GM21526 (cell line): Measurements from ENCODE around the gene LATS2.

Source experiments
- ATAC-seq: cut with Tn5 transposase; IDR thresholded peaks from one replicate; pipeline ENCODE4 v1.9.1; 2021; ENCODE audit warnings: moderate library complexity; ENCODE audit not compliant: unreplicated experiment, low FRiP score

LATS2 gene

DNA sequence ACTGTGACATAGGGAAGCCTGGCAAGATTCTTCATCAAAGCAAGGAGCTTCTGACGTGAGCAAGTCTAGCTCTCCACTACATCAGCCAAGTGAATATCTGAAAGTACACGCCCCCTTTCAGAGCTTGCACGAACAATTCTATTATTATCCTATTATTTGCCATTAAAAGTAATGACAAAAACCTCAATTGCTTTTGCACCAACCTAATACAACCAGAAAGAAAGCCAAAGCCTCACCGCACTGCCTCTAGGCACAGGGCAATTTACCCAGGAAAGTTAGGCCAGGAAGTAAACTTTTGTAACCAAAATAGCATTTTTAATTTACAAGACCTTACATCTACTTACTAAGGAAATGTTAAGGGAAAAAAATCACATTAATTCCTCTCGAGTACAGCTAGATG, 41.2 kb downstream of the LATS2 start:
- ATAC-seq = no peak

GRCh38 chr13:21018220-21018619, 43.2 kb downstream of the LATS2 start:
- no peak for ATAC-seq

- ATAC-seq = no peak
Observed at GRCh38 chr13:21016487-21016886, 44.9 kb downstream of the LATS2 start.

DNA sequence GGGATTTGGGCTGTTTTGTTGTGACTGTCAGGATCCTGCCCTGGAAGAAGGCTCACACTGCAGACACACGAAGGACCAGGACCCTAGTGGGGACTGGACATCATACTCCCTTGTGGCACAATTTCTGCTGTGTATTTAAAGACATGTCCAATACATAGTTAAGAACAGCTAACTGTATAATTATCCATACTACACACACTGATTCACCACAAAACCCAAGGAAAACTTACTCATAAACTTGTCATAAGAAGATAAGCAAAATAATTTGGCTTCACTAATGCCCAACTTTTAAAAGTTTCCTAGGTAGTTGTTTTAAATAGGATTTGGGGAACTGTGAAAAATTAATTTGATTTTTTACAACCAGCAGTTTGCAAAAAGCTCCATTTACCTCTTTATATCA, 46.1 kb downstream of the LATS2 start:
- no peak for ATAC-seq

DNA sequence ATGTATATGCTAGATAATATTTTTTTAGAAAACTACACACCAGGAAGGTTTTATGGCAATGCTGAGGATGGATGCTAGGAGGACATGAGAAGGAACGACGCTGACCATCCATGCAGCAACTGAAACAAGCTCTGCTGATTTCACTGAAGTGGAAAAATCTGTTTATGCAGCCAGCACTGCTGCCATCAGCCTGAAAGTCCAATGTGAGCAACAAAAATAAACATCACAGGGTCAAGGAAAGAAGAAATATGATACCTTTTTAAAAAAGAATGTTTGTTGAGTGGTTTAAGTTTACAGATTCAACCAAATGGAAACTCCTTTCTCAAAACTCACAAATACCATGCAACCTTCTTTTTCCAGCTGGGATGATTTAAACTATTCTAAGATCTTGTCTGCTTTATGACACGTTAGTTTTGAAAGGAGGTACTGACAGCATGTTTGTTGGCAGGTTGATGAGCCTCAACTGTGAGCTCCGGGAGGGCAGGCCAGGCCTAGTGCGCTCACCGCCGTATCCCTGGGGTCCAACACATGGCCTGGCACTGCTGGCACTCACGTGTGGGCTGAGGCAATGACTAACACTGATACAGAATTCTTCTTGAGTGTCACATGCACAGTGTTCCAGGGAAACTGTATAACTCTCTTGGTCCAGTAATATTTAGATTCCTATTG, 46.8 kb downstream of the LATS2 start:
- no peak for ATAC-seq

DNA sequence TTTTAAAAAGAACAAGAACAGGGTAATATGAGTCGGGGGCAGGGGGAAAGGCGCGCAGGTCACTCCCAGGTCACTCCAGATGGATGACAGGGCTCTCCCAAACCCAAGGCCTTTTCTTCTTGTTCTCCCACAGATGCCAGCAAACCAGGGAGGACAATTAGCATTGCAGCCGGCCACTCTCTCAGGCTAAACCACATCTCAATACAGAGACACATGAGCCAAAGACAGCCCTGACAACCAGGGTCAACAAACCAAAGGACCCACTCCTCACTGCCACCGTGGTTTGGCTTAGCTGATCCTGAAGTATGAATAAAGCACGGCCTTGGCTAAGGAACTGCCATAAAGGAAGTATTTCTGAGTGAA, 47.3 kb downstream of the LATS2 start:
- ATAC-seq = no peak

GRCh38 chr13:21013682-21014038, 47.7 kb downstream of the LATS2 start:
- no peak for ATAC-seq

DNA sequence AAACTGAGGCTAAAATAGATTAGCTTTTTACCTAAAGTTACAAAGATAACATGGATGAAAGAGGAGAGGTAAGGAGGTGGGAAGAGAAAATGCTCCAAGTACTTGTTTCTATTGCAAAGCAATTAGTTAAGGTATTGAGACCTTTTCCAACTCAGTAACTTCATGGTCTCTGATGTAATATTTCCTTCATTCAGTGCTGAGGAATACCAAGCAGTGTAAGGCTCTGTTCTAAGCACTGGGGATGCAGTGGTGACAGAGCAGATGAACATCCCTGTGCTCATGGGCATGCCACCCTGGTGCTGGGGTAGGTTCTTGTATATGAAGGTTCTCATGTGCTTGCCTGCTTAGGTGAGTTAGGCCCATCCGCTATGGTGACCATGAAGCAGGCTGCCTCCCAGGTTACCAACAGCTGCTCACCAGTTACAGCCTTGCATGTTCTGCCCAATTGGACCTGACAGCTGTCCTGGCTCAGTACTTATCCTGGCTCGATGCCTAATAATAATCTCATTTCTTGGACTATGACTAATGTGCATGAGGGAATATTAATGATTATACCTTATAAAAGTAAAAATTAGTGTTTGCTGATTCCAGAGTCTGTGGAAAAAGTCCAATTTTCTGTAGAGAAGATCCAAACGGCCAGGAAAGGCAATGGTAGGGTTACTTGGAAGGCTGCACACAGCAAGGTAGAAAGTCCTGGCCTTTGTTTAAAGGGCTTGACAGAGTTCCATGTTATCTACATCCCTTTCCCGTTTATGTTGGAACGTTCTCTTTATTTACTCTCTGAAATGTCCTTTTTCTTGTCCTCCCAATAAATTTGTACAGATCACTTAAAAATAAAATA, 48.3 kb downstream of the LATS2 start:
- ATAC-seq = no peak

- no peak for ATAC-seq
Observed at GRCh38 chr13:21012211-21012610, 49.2 kb downstream of the LATS2 start.

DNA sequence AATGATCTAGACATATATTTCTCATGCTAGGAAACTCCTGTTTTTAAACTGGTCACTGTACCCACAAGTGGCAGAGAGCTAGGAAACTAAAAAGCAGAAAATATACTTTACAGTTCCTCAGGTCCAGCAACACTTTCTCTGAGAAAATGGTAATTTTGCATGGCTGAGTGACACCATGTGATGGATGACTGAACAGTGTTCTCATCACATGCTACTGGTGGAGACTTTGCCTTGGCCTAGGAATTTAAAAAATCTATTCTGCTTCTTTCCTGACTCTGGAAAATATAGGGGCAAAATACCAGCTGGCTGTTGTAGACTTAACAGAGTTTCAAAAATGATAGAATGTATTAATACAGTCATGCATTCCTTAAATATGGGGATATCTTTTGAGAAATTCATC, 50.0 kb downstream of the LATS2 start:
- ATAC-seq = no peak

DNA sequence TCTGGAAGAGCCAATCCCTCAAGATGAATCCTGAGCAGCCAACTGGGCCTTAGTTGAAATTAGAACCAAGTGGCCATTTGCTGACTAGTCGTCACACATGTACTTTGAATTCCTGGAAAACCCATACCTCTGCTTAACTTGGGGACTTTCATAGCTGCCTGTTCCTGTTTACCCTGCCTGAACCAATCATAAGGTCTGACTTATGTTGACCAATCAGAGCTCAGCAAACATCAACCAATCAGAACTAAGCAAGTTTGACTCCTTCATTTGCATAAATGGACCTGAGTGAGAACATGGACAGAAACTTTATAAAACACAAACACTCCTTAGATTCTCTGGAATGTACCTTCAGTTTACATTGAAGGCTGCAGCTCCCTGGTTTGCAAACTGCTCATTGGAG, 50.8 kb downstream of the LATS2 start:
- no peak for ATAC-seq

DNA sequence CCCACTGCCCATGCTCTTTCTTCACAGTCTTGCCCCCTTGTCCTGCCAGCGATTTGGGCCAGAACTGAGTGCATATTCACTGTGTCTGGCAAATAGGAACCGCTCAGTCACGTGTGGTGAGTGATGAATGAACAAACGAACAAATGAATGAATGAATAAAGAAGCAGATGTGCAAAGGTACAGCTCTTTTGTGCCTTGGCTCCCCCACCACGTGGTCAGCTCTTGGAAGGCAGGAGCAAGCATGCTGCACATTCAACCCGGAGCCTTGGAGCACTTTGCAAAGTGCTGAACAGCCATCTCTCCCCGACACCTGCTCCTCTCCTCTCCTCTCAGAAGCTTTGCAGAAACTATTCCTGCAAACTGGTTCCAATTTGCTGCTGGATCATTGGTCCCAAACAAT, 52.4 kb downstream of the LATS2 start:
- no peak for ATAC-seq

DNA sequence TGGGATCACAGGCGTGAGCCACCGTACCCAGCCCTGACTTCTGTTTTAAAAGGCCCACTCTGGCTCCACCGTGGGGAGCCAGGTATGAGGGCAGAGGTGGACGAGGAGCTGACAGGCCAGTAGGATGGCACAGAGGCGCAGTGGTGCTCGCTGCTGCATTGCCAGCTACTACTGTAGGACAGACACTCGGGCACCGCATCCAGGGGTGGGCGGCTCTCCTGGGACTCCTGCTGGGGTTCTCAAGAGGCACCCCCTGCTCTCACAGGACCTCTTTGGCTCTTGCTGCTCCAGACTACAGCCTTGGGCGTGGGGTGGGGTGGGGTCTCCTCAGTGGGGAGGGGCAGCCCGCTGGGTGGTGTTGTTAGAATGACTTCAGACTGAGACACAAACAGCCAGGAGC, 53.4 kb downstream of the LATS2 start:
- no peak for ATAC-seq

DNA sequence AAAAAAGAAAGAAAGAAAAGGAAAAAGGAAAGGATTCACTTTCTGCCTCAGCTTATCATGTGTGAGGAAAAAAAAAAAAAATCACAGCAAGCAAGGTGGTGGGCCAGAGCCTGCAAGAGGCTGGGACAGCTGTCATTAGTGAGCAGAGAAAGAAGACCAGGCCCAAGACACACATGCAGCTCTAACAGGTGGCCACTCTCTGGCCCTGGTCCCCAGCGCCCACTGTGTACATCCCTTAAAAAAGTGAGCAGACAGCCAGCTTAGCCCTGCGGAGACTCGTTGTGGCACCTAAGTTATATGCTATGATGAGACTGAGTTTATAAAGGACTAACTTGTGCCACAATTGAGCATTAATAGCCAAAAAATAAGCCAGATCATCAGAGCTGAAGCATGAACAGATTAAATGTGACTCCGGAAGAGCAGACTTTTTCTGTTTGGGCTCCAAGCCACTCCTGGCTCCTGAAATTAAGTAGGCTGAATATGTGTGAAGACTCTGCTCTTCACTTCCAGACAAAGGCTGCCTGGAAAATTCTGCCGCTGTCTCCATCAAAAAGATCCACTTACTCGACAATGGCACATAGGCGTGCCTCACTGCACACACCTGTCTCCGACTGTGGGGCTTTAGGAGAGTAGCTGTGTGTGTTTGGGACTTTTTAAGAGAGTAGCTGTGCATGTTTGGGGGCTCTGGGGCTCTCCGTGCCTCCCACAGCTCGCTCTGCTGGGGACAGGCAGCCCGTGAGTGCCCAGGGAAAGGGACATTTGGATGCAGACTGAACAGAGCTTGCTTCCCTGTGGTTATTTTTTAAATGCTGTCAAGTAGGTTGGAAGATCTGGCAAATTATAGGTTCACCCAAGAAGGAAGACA, 55.0 kb downstream of the LATS2 start:
- ATAC-seq = no peak

- ATAC-seq = no peak
Observed at GRCh38 chr13:21005193-21005592, 56.2 kb downstream of the LATS2 start.

DNA sequence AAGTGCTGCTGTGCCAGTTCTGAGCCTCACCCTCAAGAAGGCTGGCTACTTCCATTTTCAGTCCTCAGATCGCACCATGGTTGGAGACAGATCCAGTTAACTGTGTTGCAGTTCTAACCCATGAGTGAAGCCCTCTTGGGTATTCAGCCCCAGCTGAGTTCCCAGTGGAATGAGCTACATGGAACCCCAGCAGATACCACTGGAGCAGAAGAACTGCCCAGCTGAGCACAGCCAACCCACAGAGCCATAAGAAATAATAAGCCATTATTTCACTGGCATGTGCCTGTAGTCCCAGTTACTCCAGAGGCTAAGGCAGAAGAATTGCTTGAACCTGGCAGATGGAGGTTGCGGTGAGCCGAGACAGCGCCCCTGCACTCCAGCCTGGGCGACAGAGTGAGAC, 59.9 kb downstream of the LATS2 start:
- ATAC-seq = no peak

GRCh38 chr13:21000647-21001046, 60.7 kb downstream of the LATS2 start:
- ATAC-seq = no peak

DNA sequence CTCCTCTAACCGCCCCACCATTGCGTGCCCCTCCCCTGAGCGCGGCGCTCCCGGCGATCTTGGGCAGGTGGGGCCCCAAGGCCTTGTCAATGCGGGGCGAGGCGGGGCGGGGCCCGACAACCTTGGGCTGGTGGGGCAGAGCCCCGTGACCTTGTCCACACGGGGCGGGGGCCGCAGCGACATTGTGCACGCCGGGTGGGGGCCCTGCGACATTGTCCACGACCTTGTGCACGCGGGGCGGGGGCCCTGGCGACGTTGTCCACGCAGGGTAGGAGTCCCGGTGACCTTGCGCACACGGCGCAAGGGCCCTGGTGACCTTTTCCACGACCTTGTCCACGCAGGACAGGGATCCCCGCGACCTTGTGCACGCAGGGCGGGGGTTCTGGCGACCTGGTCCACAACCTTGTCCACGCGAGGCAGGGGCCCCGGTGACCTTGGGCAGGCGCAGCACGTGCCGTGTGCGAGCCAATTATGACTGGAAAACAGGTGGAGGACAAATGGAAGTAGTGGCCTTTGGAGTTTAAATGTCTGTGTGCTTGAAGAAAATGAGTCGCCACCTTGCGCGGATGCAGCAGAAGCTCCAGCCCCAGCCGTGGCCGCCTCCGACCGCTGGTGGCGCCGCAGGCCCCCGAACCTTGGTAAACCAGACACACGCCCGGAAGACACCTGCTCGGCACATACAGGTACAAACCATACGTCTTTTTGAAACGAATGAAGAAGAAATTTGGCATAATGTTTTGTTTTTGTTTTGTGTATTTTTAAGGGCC, 62.6 kb downstream of the LATS2 start:
- no peak for ATAC-seq

GRCh38 chr13:20997301-20998161, 63.9 kb downstream of the LATS2 start:
- no peak for ATAC-seq
